GM12872 (cell line): Measurements from ENCODE around the gene EIF2D.
A peak's percentile ranks its signal among the peaks of the same experiment; 100 is the strongest.

Experiments used
- TF ChIP-seq, protein P1 (sequence below): IDR thresholded peaks from 3 replicates; pipeline ENCODE4 v1.5.1; 2011; ENCODE audit warnings: low read depth, mild to moderate bottlenecking, low read length, moderate library complexity; ENCODE audit not compliant: insufficient read depth

The EIF2D gene

DNA sequence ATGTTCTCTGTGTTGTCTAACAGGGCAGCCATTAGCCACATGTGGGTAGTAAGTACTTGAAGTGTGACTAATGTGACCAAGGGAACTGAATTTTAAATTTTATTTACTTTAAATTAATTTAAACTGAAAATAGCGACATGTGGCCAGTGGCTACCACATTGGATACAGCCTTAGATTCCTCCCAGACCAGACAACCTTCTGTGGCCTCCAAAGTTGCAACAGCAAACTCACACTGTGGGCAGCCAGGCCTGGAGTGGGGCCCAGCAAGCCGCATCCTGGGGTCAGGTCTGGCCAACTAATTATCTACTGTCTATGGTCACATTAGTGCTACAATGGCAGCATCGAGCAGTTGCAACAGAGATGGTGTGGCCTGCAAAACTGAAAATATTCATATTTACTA lies 11.7 kb downstream of the EIF2D start:
- TF ChIP-seq, protein P1, sequence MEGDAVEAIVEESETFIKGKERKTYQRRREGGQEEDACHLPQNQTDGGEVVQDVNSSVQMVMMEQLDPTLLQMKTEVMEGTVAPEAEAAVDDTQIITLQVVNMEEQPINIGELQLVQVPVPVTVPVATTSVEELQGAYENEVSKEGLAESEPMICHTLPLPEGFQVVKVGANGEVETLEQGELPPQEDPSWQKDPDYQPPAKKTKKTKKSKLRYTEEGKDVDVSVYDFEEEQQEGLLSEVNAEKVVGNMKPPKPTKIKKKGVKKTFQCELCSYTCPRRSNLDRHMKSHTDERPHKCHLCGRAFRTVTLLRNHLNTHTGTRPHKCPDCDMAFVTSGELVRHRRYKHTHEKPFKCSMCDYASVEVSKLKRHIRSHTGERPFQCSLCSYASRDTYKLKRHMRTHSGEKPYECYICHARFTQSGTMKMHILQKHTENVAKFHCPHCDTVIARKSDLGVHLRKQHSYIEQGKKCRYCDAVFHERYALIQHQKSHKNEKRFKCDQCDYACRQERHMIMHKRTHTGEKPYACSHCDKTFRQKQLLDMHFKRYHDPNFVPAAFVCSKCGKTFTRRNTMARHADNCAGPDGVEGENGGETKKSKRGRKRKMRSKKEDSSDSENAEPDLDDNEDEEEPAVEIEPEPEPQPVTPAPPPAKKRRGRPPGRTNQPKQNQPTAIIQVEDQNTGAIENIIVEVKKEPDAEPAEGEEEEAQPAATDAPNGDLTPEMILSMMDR = no peak

DNA sequence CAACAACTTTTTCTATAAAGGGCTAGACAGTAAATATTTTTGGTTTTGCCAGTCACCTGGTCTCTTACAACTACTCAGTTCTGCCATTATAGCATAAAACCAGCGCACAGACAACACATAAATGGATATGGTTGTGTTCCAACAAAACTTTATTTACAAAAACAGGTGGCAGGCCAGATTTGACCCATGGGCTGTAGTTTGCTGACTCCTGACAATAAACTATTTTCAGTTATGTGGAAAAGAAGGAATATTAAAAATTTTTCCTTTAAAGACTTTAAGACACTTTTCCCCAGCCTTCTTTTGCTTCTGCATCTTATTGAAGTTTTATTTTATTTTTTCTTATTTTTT lies 16.0 kb downstream of the EIF2D start:
- TF ChIP-seq, protein P1 = no peak

DNA sequence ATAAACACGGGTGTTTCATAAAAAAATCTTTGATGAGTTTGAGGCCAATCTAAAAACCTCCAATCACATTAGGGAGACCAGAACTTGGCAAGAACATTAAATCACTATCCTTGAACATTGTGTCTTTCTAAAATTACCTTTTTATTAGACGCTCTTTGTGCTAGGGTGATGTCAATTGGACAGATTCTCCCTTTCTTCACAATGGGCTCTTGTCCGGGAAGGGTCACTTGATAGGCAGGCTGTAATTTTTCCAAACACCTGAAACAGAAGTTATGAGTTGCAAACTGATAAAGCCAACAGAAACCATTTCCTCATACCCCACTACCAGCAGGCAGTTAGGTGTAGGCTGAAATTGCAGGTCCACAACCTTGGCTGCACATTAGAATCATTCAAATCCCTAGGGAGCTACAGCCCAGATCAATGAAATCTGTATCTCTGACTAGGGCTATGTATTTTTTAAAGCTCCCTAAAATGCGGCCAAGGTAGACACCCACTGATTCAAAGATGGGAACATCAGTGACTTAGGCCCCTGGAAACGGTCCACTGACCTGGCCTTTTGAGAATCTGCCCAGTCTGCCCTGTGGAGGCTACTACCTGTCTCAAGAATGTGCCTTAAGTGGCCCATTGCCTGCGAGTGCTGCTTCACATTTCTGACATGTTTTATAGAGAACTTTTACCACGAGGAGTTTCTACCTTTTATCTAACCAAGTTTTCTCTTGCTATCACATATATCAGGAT lies 16.5 kb downstream of the EIF2D start:
- TF ChIP-seq, protein P1 = no peak

DNA sequence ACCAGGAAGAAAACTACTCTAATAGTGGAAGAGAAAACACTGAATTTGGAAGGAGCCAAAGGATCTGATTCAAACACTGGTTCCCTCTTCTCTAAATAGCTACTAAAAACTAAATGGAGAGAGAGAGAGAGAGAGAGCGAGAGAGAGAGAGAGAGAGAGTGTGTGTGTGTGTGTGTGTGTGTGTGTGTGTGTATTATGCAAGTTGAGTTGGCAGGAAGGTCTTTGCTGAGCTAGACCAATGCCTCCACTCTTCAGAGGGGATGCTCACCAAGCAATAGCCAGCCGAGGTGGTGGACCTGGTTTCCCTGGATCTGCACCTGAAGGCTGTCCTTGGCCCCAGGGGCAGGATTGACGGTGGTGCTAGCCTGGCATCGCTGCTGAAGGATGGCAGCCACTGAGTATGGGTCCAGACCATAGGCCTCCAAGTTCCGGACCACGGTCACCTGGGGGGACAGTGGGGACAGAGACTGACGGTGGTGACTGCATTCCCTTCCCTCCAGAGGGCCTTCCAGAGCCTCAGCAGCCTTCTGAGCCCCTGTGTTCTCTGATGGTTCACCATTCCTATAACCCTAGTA lies 18.8 kb downstream of the EIF2D start:
- TF ChIP-seq, protein P1 = no peak

DNA sequence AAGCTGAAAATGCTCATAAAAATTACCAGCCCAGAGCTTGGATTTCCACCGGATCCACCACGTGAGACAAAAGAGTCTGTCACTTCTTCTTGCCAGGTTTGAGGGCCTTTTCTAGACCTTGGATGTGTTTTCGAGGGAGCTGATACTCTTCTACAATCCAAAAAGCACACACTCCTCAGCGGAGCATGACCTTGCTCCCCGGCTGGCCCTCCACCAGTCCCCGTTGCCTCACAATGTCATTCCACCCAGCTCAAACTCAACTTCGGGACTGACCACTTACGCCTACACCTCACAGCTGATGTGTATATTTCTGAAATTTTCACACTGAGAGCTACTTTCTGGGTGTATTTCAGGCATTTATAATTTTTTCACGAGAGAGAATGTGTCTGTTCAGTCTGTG lies 20.6 kb downstream of the EIF2D start:
- TF ChIP-seq, protein P1 = no peak

DNA sequence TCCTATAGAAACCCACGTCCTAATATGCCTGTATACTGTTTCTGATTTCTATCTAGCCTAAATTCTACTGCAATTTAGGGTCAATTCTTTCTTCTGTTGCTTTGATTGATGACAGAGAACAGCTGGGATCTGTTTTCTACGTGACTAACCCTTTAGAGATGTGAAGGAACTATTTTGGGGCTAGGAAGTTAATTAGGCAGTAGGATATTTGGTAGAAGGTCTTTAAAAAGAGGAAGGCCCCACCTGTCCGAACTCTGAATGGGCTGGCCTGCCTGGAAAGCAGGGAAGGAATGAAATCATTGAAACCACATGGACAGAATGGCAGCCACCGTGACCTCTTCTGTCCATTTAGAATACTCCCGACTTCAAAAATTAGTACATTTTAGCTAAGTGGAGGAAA lies 21.0 kb downstream of the EIF2D start:
- TF ChIP-seq, protein P1 = no peak

DNA sequence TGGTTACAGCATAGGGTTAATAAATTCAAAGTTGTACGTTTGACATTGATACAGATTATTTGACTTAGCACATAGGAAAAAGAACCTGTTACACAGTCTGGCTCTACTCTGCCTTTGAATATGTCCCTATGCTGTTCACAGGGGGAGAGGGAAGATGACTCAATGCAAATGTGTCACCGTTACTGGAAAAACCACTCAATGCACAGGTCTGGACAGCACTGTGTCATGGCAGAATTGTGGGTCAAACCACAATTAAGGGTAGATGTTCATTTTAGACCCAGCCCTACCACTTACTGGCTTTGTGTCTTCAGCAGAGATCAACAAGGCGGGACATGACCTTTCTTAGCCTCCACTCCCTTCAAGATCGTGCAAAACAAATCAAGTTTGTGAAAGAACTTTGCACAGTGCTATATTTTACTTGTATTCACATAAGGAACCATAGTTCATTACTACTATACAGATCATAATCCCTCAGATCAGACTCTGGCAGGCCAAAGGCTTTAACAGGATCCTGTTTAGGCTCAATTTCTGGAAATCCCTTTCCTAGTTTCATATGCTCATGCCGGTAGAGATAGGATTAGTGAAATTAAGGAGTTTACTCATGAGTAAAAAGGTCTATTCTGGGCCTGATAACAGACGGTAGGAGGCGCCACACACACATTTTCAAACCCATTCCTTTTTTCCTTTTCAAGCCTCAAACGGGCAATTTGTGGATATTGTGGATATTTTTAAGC lies 22.1 kb downstream of the EIF2D start:
- TF ChIP-seq, protein P1 = peak; percentile 53
